IPS DF 4.7 (cell line): ENCODE results near the gene NR2F2.
"Not testable (repeated sequence)": the region's sequence is repeated elsewhere in the genome, so short reads cannot be mapped to it uniquely, and the experiment has no call there.

ENCODE experiments used
- DNase-seq: peaks from one replicate; pipeline ENCODE4 v3.0.0-alpha.2; 2013; ENCODE audit warnings: low spot score; ENCODE audit errors: extremely low read depth

Gene NR2F2

DNA sequence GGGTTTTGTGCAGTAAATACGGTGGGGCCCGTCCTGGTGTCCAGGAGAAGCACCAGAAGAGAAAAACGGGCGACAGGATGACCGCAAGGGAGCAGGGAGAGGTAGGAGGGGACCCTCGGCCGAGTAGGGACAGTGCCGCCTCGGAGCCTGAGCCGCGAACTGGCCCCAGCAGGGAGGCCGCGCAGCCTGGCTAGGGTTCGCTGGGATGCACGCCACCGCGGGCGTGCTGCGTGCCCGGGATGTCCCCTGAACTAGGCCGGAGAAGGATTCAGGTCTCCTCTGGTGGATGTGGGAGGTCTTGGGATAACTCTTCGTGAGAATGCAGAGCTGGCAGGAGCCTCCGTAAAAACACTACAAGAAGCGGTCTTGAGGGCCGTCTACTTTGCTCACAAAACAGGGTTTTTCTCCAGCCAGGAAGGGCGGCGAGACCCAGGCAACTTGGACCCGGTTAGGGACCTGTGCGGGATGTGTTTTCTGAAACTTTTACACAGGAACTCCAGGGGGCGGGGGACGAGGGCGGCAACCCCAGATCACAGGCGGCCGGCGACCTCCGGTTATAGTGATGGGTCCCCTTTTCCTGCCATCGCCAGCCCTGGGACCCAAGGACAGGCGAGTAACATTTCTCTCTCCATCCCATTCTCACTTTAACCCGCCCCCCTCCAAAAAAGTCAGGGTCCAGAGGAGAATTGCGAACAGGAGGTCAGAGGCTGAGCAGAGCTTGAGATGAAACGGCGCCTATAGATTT lies 35.5 kb downstream of the NR2F2 start:
- no peak for DNase-seq

DNA sequence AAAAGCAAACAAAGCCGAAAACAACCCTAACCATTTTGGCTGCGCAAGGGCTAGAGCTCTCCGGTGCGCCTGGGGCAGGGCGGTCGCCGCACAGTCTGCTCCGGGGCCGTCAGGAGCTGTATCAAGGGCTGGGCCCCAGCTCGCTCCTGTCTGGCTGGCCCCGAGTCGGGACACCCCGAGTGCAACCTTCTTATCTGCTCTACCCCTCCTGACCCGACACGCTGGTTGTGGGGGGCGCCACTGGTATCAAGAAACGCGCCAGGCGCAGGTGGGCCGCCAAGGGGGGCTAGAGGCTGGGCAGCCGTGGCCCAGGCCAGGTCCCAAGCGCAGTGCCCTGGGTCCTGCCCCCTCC lies 36.0 kb downstream of the NR2F2 start:
- DNase-seq, result no peak

DNA sequence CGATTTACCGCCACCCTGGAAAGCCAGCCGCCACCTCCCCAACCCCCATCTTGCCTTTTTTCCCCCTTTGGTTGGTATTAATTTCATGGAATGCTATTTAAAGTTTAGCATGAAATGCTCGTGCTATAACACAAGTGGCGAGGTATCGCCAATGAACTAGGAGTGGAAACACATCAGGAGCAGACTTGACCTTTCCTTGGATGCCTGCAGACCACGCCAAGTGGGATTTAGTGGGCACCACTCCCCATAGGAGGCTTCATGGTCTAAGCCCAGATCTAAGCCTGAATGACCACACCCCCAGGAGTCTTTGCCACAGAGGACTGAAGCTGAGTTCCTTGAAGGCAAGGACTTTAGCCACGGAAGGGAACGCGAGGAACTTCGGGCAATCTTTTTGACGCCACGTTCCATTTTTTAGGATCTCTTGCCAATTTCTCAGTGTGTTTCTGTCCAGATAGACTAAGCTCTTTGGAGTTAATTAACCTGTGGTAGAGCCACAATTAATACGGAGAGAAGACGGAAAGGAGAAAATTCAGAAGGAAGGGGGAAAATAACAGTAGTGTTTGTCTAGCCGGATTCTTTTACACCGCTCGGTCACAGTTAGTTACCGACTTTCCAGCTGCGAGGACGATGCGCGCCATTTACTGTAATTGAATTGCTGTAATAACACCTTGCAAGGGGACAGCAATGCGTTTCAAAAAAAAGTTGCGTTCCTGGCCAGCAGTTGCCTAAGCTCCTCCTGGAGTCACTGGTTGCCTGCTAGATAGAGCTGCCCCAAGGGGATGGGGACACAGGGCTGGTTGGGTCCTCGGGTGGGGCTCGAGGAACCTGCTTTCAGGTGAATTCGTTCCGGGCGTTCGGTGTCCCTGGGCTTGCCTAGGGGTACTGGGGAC lies 37.1 kb downstream of the NR2F2 start:
- DNase-seq, result no peak

DNA sequence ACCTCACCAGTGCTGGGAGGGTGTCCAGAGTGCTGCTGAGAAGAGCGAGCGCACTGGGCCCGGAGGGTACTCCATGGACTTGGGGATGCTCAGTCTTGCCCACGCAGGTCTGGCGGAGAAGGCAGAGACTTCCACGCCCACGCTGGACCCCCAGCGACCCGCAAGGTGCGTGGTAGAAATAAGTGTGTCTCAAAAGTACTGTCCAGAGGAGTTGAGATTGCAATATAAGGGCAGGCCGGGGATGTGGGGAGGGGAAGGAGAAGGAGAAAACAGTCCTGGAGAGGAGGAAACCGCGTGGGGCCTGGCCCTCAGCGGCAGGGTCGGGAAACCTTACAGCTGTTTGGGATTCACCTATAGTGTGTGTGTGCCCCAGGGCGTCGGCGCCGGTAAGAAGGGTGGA lies 38.9 kb downstream of the NR2F2 start:
- no peak for DNase-seq

DNA sequence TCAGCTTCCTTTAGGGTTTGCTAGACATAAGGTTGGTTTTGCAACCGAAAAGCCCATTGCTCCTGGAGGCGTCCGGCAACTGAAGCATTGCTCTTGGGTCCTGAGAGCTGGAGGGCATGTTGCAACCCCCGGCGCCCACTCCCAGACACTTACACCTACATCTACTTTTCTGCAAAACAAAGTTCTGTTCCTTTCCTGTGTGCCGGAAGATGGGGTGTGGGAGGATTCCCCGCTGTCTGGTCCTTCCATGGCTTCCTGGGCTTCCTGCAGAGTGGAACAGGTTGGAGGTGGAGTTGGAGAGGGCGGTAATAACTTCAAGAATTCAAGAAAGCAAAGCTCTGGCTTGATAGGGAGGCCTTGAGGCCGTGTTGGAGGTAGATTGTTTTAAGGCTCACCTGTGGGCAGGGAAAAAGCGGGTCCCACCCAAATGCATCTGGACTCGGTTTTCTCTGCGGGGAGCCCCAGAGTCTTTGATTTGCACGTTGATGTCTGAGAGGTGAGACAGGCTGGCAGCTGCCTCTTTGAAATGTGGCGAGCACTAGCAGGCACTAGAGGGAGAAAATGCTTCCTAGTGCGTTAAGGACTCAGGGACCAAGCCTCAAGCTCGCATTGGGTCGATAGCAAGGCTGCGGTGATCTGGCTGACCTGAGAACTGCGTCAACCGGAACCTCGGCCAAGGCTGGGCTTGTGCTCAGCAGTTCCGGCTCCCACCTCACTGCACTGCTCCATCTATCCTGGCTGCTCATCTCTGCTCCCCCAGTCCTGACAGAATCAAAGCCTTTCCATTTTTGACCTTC lies 39.5 kb downstream of the NR2F2 start:
- DNase-seq, result no peak

DNA sequence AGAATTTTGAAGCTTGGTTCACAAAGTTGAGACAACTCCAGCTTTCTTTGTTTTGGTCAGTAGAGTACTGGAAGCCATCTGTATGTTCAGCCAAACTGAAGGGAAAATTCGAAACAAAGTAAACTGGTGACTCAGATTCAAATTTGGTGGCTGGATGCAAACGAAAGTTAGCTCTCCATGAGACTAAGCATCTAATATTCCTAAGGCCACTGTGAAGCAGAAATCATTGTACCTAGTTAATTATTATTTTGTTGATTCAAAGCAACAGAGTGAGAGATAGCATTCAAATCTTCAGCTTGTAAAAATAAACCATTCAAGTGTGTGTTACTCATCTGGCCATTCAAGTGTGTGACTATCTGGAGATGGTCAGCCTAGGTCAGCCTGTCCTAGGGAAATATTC lies 42.1 kb downstream of the NR2F2 start:
- no peak for DNase-seq

DNA sequence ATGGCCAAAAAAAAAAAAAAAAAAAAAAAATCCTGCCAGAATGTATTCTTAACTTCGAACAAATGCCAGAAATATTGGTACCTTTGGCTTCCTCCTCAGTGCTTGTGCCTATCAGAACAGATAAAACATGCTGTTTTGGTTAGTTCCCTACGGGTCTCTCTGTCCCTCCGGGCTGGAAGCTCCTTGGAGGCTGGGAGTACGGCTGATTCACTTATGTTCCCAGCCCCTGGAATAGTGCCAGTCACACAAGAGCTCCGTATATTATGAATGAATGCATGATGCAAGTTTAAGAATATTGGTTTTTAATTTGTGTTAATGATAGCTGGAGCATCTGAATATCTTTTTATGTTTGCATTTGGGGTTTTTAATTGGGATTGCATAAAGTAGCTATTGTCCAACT lies 44.0 kb downstream of the NR2F2 start:
- no peak for DNase-seq

DNA sequence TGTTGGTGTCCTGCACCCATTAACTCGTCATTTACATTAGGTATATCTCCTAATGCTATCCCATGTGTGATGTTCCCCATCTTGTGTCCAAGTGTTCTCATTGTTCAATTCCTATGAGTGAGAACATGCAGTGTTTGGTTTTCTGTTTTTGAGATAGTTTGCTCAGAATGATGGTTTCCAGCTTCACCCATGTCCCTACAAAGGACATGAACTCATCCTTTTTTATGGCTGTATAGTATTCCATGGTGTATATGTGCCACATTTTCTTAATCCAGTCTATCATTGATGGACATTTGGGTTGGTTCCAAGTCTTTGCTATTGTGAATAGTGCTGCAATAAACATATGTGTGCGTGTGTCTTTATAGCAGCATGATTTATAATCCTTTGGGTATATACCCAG lies 49.1 kb downstream of the NR2F2 start:
- DNase-seq, result not testable (repeated sequence)

DNA sequence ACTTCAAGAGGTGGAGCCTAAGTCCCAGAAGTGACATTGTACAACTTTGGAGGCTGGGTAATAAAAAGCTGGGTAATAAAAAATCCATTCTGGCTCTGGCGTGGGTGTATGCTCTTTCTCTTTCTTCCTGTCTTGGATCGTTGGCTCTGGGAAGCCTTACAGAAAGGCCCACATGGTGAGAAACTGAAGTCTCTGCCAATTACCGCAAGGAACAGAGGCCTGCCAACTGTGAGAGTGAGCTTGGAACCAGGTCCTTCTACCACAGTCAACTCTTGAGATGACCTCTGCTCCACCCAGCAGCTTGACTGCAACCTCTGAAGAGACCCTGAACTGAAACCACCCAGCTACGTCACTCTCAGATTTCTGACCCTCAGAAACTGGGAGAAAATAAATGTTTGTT lies 51.0 kb downstream of the NR2F2 start:
- no peak for DNase-seq

DNA sequence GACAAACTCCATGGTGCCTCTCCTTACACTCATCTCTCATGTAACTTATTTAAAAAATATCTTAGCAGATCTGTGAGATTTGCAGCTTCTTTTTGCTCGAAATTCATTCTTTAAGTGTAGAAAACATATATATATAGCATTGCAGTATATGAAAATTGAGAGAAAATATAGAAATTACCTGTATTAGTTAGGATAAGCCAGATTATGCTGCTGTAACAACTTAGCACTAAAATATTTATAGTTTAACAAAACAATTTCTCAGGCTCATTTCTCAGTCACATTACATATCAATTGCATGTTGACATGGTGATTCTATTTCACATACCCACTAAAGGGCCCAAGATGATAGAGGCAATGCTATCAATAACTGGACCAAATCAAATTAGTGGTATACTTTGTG lies 54.7 kb downstream of the NR2F2 start:
- DNase-seq, result no peak

DNA sequence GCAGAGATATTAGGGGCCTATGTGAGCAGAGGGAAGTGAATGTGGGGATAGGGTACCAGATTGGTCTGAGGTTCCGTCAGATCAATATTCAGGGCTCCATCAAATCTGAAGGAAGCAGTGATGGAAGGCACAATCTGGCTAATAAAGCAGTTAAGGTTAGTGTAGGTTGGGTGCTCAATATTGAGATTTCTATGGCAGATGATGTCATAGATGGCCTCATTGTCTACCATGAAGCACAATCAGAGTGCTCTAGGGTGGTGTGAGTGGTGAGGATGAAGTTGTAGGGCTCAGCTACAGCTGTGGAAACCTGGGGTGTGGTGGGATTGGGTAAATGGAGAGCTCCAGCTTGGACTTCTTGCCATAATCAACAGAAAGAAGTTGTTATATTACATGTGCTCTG lies 58.2 kb downstream of the NR2F2 start:
- DNase-seq, result no peak
